ENCODE data around the gene NDE1. TPM values are rescaled to one million over a fixed set of nuclear protein-coding genes. Genes with fewer than 3 reads are reported as not detected.

NDE1 gene
- total RNA-seq, 4 donors from 2014 or later = 22.9 to 73.5 (median 38.8) TPM

DNA sequence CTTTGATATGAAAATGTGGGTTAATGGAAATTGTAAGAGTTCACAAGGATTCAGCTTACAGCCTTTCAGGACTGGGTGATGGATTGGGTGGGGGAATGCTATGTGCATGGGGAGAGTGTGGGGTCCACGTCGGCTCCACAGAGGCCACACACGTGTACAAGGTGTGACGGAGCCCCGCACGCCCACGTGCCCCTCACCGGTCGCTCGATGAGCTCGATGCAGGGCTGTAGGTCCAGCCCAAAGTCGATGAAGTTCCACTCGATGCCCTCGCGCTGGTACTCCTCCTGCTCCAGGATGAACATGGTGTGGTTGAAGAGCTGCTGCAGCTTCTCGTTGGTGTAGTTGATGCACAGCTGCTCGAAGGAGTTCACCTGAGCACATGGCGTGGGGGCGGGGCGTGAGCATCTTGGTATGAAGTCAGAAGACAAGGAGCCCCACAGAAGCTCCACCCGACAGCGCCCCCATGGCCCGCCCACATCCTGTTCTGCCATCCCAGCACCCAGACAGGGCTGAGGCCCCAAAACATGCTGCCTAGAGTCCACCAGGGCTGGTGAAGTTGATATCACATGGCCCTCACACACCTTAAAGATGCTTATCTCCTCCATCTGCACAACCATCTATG is 107.7 kb downstream of the NDE1 start:
- no peaks in the 10 kb centered on the region for H3K27me3 ChIP-seq
- no peaks in the 10 kb centered on the region for H3K36me3 ChIP-seq
- TF ChIP-seq POLR2A (IDR thresholded peaks at IDR 0.05) (no peak), EP300 (IDR thresholded peaks at IDR 0.05) (no peak)
- TF ChIP-seq, protein P1, sequence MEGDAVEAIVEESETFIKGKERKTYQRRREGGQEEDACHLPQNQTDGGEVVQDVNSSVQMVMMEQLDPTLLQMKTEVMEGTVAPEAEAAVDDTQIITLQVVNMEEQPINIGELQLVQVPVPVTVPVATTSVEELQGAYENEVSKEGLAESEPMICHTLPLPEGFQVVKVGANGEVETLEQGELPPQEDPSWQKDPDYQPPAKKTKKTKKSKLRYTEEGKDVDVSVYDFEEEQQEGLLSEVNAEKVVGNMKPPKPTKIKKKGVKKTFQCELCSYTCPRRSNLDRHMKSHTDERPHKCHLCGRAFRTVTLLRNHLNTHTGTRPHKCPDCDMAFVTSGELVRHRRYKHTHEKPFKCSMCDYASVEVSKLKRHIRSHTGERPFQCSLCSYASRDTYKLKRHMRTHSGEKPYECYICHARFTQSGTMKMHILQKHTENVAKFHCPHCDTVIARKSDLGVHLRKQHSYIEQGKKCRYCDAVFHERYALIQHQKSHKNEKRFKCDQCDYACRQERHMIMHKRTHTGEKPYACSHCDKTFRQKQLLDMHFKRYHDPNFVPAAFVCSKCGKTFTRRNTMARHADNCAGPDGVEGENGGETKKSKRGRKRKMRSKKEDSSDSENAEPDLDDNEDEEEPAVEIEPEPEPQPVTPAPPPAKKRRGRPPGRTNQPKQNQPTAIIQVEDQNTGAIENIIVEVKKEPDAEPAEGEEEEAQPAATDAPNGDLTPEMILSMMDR (IDR thresholded peaks at IDR 0.05) = no peak
- no peak overlapping the region for H3K4me3 ChIP-seq
- no peaks in the 10 kb centered on the region for H3K9me3 ChIP-seq
- H3K27ac ChIP-seq = no peak overlapping the region
- no peaks in the 10 kb centered on the region for H3K4me1 ChIP-seq
- DNase-seq (ENCODE audit: low spot score in 2 of 2) = no peak
- WGBS, 2 donors = 89 to 95% methylated on average over 23 of the region's 23 CpGs

DNA sequence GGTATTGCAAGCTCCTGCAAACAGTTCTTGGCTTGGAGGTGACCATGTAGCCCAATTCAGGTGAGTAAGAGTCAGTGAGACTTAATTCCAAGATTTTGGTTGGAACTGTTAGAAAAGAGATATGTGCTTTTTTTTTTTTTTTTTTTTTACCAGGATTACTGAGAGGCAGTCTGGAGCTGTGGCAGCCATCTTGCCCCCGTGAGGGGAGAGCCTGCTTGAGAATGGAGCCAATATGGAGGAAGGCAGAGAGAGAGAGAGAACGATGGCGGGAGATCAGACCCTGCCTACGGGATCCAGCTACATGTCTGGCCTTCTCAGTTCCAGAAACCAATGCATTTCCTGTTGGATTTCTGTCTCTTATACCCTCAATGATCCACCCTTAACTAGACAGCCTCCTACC is 109.0 kb downstream of the NDE1 start:
- DNase-seq (ENCODE audit: low spot score in 2 of 2) = no peak
- Histone ChIP-seq H3K9me3 (no peaks in the 10 kb centered on the region), H3K27ac (no peak overlapping the region), H3K4me3 (no peak overlapping the region), H3K27me3 (no peaks in the 10 kb centered on the region), H3K36me3 (no peaks in the 10 kb centered on the region), H3K4me1 (no peaks in the 10 kb centered on the region)
- TF ChIP-seq, protein P1 (IDR thresholded peaks at IDR 0.05) = no peak
- no peak for TF ChIP-seq EP300 (IDR thresholded peaks at IDR 0.05)
- TF ChIP-seq POLR2A (IDR thresholded peaks at IDR 0.05) = no peak
- WGBS, 2 donors = 89 to 91% methylated on average over 4 of the region's 4 CpGs

DNA sequence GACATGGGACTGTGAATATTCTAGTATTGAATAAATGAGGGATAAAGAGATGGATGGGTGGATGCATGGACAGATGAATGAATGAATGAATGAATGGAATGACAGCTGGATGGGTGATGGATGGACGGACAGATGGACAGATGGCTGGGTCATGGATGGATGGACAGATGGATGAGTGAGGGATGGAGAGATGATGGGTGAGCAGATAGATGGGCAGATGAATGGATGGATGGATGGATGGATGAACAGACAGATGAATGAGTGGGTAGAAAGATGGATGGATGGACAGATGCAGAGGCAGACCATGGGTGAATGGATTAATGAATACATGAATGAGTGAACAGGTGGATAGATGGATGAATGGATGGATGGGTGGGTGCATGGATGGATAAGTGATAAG is 110.1 kb downstream of the NDE1 start:
- H3K36me3 ChIP-seq = no peaks in the 10 kb centered on the region
- no peak overlapping the region for H3K4me3 ChIP-seq
- H3K4me1 ChIP-seq = no peaks in the 10 kb centered on the region
- 87 to 92% methylated on average over 1 of the region's 1 CpG for WGBS, 2 donors
- H3K27ac ChIP-seq = no peak overlapping the region
- TF ChIP-seq EP300 (IDR thresholded peaks at IDR 0.05) = no peak
- no peak for TF ChIP-seq POLR2A (IDR thresholded peaks at IDR 0.05)
- TF ChIP-seq, protein P1 (IDR thresholded peaks at IDR 0.05) = no peak
- no peaks in the 10 kb centered on the region for H3K27me3 ChIP-seq
- no peaks in the 10 kb centered on the region for H3K9me3 ChIP-seq
- DNase-seq (ENCODE audit: low spot score in 2 of 2) = no peak

DNA sequence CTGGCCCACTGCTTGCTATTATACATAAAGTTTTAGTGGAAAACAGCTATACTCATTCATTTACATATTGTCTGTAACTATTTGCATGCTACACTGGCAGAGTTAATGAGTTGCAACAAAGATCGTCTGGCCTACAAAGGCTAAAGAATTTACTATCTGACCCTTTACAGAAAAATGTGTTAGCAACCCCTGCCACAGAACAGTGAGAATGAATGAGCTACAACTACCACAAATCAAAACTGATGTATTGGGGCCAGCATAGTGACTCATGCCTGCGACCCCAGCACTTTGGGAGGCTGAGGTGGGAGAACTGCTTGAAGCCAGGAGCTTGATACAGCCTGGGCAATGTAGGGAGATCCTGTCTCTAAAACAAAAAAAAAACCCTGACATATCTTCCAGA is 114.1 kb downstream of the NDE1 start:
- H3K4me3 ChIP-seq = no peak overlapping the region
- H3K27me3 ChIP-seq = no peaks in the 10 kb centered on the region
- H3K36me3 ChIP-seq = no peaks in the 10 kb centered on the region
- peaks cover 0 to 8% (median 0%) of the 10 kb centered on the region in 4 donors for H3K9me3 ChIP-seq
- WGBS, 2 donors = 39 to 48% methylated on average over 2 of the region's 2 CpGs
- no peak for DNase-seq (ENCODE audit: low spot score in 2 of 2)
- TF ChIP-seq, protein P1 (IDR thresholded peaks at IDR 0.05) = no peak
- TF ChIP-seq POLR2A (IDR thresholded peaks at IDR 0.05) (no peak), EP300 (IDR thresholded peaks at IDR 0.05) (no peak)
- no peak overlapping the region for H3K27ac ChIP-seq
- peaks cover 0 to 11% (median 0%) of the 10 kb centered on the region in 4 donors for H3K4me1 ChIP-seq

DNA sequence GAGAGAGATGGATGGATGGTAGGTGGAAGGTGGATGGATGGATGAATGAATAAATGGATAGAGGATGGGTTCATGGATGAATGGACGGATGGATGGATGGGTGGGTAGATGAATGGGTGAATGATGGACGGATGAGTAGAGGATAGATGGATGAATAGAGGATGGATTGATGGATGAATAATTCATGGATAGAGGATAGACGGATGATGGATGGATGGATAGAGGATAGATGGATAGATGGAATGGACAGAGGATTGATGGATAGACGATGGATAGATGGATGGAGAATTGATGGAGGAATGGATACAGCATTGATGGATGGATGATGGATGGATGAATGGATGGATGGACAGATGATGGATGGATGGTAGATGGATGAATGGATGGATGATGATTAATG is 115.1 kb downstream of the NDE1 start:
- no peak for TF ChIP-seq POLR2A (IDR thresholded peaks at IDR 0.05)
- no peaks in the 10 kb centered on the region for H3K36me3 ChIP-seq
- DNase-seq (ENCODE audit: low spot score in 2 of 2) = no peak
- peaks cover 0 to 8% (median 0%) of the 10 kb centered on the region in 4 donors for H3K9me3 ChIP-seq
- no peak overlapping the region for H3K27ac ChIP-seq
- H3K4me1 ChIP-seq = peaks cover 0 to 20% (median 0%) of the 10 kb centered on the region in 4 donors
- H3K4me3 ChIP-seq = no peak overlapping the region
- WGBS, 2 donors = 84 to 89% methylated on average over 4 of the region's 4 CpGs
- H3K27me3 ChIP-seq = no peaks in the 10 kb centered on the region
